HAP-1 (cell line): Measurements from ENCODE around the gene COMMD7.

Source experiments
- DNase-seq, 2 experiments: peaks; one replicate each; pipeline ENCODE4 v3.0.0-alpha.2; 2016 to 2020; ENCODE audit warnings: low spot score in 2 of 2
- H3K27me3 ChIP-seq: fragments of 250-450 bp; sonication (Bioruptor Pico); 2 replicates; pipeline ENCODE4 v1.5.1; 2020; ENCODE audit warnings: low read depth, mild to moderate bottlenecking, moderate library complexity
- H3K36me3 ChIP-seq: fragments of 250-450 bp; sonication (Bioruptor Pico); replicated peaks from 2 replicates; pipeline ENCODE4 v1.5.1; 2020; ENCODE audit warnings: mild to moderate bottlenecking
- H3K4me1 ChIP-seq: fragments of 250-450 bp; sonication (Bioruptor Pico); 2 replicates; pipeline ENCODE4 v1.5.1; 2020; ENCODE audit warnings: mild to moderate bottlenecking
- H3K4me3 ChIP-seq: fragments of 250-450 bp; sonication (Bioruptor Pico); 2 replicates; pipeline ENCODE4 v1.5.1; 2020; ENCODE audit warnings: mild to moderate bottlenecking, moderate library complexity
- H3K9me3 ChIP-seq: fragments of 250-450 bp; sonication (Bioruptor Pico); 2 replicates; pipeline ENCODE4 v1.5.1; 2020; ENCODE audit warnings: mild to moderate bottlenecking, moderate library complexity
- in situ Hi-C: fragments of 300-500 bp; cut with MboI; formaldehyde crosslinking; loops from 3 replicates; pipeline ENCODE4 v1.14.3; 2020; ENCODE audit warnings: low sequenced_read_pairs, inconsistent platforms, mixed read lengths

The COMMD7 gene

DNA sequence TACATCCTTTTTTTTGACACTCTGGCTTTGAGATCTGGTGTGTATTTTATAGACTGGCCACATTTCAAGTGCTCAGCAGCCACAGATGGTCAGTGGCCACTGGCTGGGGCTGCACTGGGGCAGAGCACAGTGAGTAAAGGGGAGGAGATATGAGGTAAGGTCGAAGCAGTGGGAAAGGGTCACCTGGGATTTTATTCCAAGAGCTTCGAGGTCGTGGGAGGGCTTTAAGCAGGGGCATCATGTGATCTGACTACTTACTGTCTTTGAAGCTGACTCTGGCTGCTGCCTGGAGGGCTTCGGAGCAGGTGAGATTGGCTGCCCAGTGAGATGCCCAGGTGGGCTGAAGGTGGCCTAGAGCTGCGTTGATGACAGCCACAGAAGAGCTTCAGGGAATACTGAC, 76.2 kb downstream of the COMMD7 start:
- H3K4me1 ChIP-seq, result no peaks in the 10 kb centered on the region
- no peak overlapping the region for H3K4me3 ChIP-seq
- no peaks in the 10 kb centered on the region for H3K9me3 ChIP-seq
- H3K36me3 ChIP-seq, result no peaks in the 10 kb centered on the region
- no peak for DNase-seq
- no peaks in the 10 kb centered on the region for H3K27me3 ChIP-seq
- in situ Hi-C loops, result no loop called here

- in situ Hi-C loops, result no loop called here
- Histone ChIP-seq H3K4me3 (no peak overlapping the region), H3K9me3 (no peaks in the 10 kb centered on the region), H3K27me3 (no peaks in the 10 kb centered on the region), H3K4me1 (no peaks in the 10 kb centered on the region), H3K36me3 (no peaks in the 10 kb centered on the region)
- no peak for DNase-seq
Measured at GRCh38 chr20:32664678-32665159, 78.5 kb downstream of the COMMD7 start.

DNA sequence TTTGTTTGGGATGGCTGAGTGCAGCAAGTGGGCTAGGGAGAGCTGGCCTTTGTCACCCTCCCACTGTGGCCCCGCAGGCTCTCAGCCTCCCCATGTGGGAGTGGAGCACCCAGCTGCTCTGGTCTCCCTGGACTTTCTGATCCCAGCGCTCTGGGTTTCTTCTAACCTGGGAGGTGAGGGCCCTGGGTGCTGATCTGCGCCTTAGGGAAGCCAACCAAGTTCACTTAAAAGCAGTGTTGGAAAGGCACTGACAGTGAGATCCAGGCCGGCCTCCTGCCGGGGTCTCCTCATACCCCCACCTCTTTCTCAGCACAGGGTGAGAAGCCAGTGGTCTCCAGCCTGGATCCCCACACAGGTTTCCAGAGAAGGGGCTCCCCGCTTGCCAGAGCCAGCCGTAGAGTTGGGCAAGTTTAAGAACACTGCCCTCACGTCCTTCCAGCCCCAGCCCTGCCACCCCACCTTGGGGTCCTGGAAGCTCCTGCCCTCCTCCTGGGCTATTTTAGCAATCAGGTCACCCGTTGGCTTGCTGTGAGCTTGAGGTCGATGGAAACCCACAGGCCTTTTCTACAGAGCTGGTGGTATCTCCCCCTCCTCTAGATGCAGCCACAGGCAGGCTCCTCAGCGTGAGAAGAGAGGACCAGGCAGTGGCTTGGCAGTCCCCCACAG, 79.1 kb downstream of the COMMD7 start:
- Histone ChIP-seq H3K4me3 (no peak overlapping the region), H3K9me3 (no peaks in the 10 kb centered on the region), H3K4me1 (no peaks in the 10 kb centered on the region), H3K27me3 (no peaks in the 10 kb centered on the region), H3K36me3 (no peaks in the 10 kb centered on the region)
- no peak for DNase-seq
- in situ Hi-C loops, result no loop called here

DNA sequence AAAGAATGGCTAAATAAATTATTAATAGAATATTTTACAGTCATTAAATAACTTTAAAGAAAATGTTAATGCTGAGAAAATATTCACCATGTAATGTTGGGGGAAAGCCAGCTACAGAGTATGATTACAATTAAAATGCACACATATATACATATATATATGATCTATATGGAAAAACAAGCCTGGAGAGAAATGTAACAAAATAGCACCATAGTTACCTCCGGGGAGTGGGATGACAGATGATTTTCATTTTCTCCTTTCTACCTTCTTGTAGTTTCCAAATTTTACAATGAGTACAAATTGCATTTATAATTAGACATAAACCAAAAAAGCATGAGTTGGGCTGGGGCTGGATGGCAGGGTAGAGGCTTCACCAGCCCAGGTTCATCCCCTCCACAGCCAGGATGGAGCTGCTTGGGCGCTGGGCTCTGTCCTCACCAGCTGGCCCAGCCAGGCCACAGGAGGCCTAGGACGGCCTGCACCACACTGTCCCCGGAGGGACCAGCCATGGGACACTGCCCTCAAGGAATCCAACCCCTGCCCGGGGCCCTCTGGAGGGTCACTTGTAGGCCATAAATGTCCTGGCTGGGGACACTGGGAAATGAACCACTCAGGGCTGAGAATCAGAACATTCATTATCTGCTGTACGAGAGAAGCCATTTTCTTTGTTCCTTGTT, 79.8 kb downstream of the COMMD7 start:
- in situ Hi-C loops, result no loop called here

DNA sequence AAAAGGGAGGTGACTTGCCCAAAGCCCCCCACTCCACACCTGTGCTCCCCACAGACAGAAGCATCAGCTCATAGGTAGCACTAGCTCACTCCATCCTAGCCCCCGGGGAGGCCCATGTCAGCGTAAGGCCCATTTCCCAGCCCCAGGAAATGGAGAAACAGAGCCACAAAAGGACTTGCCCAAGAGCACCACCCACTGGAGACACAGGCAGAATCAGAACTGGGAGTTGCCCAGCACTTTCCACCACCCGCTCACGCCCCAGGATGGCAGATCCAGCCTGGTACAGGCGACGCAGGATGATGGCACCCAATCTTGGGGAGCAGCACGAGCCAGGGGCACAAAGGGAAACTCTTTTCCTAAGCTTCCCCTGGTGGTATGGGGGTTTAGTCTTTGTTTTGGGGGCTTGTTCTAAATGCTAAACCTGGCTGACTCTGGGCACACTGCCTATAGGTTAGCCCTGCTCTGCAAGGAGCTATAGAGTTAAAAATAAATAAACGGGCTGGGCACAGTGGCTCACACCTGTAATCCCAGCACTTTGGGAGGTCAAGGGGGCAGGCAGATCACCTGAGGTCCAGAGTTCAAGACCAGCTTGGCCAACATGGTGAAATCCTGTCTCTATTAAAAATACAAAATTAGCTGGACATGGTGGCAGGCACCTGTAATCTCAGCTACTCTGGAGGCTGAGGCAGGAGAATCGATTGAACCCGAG, 81.3 kb downstream of the COMMD7 start:
- H3K9me3 ChIP-seq, result no peaks in the 10 kb centered on the region
- H3K4me1 ChIP-seq, result no peaks in the 10 kb centered on the region
- no peak for DNase-seq
- no peaks in the 10 kb centered on the region for H3K27me3 ChIP-seq
- in situ Hi-C loops, result no loop called here
- H3K4me3 ChIP-seq, result no peak overlapping the region
- no peaks in the 10 kb centered on the region for H3K36me3 ChIP-seq

More for the DNA sequence above, 79.8 kb downstream of the COMMD7 start:
- Histone ChIP-seq H3K27me3 (no peaks in the 10 kb centered on the region), H3K36me3 (no peaks in the 10 kb centered on the region), H3K9me3 (no peaks in the 10 kb centered on the region), H3K4me3 (no peak overlapping the region), H3K4me1 (no peaks in the 10 kb centered on the region)
- DNase-seq, result no peak

DNA sequence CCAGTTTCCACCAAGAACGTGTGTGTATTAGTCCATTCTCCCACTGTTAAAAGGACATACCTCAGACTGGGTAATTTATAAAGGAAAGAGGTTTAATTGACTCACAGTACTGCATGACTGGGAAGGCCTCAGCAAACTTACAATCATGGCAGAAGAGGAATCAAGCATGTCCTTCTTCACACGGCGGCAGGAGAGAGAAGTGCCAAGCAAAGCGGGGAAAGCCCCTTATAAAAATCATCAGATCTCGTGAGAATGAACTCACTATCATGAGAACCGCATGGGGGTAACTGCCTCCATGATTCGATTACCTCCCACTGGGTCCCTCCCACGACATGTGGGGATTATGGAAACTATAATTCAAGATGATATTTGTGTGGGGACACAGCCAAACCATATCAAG, 82.6 kb downstream of the COMMD7 start:
- Histone ChIP-seq H3K4me3 (no peak overlapping the region), H3K36me3 (no peaks in the 10 kb centered on the region), H3K9me3 (no peaks in the 10 kb centered on the region), H3K4me1 (no peaks in the 10 kb centered on the region), H3K27me3 (no peaks in the 10 kb centered on the region)
- in situ Hi-C loops, result no loop called here
- no peak for DNase-seq

DNA sequence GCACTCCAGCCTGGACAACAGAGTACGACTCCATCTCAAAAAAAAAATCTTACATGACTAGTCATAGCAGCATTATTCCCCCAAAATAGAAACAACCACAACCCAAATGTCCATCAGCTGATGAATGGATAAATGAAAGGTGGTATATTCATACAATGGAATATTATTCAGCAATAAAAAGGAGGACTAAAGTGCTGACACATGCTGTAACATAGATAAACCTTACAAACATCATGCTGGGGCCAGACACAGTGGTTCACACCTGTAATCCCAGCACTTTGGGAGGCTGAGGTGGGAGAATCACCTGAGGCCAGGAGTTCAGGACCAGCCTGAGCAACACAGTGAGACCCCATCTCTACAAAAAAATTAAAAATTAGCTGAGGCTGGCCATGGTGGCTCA, 86.4 kb downstream of the COMMD7 start:
- Histone ChIP-seq H3K4me3 (no peak overlapping the region), H3K36me3 (no peaks in the 10 kb centered on the region), H3K4me1 (no peaks in the 10 kb centered on the region), H3K9me3 (no peaks in the 10 kb centered on the region; the same call in 1 of the 2 replicates), H3K27me3 (no peaks in the 10 kb centered on the region)
- no peak for DNase-seq
- in situ Hi-C loops, result loop anchor here (10.0 kb wide), 1 partner anchor 832 kb away; no protein-coding TSS in a partner anchor

GRCh38 chr20:32655903-32656512, 87.3 kb downstream of the COMMD7 start:
- no peak for DNase-seq

DNA sequence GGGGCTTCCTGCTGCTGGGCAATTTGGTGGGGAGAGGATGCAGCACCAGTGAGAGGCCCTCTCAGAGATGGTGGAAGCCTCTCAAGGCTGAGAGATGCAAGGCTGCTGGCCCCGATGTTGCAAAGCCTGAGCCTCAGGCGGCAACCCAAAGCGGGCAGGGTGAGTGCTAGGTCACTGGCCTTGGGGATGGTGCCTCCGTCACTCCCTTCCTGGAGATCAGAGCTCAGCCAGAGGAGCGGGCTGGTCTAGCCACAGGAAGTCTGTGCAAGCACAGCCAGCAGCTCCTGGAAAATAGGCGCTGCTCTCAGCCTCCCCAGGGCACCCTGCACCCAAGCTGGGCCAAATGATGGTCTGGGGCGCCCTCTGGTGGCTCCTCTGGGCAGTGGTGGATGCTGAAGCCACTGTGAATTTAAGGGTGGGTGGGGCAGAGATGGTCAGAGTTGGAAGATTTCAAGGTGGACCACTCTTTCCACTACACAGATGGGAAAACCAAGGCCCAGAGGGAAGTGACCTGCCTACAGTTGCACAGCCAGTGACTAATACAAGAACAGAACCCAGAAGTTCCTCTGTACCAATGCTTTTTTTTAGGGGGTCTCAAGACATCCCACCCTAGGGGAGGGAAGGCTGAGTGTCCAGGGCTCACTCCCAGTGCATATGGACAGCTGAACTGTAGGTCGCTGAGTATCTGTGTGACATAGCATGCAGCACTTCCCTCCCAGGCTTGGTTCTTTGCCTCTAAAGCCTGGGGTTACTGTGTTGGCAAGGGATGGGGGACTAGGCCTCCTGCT, 90.3 kb downstream of the COMMD7 start:
- Histone ChIP-seq H3K27me3 (no peaks in the 10 kb centered on the region), H3K4me3 (no peak overlapping the region), H3K4me1 (no peaks in the 10 kb centered on the region), H3K9me3 (no peaks in the 10 kb centered on the region; the same call in 1 of the 2 replicates), H3K36me3 (no peaks in the 10 kb centered on the region)
- DNase-seq, result peak; percentile 61 to 91
- in situ Hi-C loops, result loop anchor here (5.0 to 10.0 kb wide), 2 partner anchors 136 to 828 kb away; no protein-coding TSS in a partner anchor

More at GRCh38 chr20:32655903-32656512, 87.3 kb downstream of the COMMD7 start:
- Histone ChIP-seq H3K27me3 (no peaks in the 10 kb centered on the region), H3K9me3 (no peaks in the 10 kb centered on the region; the same call in 1 of the 2 replicates), H3K36me3 (no peaks in the 10 kb centered on the region), H3K4me1 (no peaks in the 10 kb centered on the region), H3K4me3 (no peak overlapping the region)
- in situ Hi-C loops, result loop anchor here (10.0 kb wide), 1 partner anchor 831 kb away; no protein-coding TSS in a partner anchor
